NCI-H345 treated with DMSO at 0.1 percent for 48 hours (cell line): ENCODE measurements around the gene POP4.

Experiments used
- DNase-seq: peaks from one replicate; lab custom pipeline; 2025; ENCODE audit not compliant: unreplicated experiment; lab: John Stamatoyannopoulos, UW

Gene POP4

GRCh38 chr19:29629836-29630534 is 23.9 kb downstream of the POP4 start:
- DNase-seq, result no peak

GRCh38 chr19:29630655-29631054 is 24.6 kb downstream of the POP4 start:
- no peak for DNase-seq

DNA sequence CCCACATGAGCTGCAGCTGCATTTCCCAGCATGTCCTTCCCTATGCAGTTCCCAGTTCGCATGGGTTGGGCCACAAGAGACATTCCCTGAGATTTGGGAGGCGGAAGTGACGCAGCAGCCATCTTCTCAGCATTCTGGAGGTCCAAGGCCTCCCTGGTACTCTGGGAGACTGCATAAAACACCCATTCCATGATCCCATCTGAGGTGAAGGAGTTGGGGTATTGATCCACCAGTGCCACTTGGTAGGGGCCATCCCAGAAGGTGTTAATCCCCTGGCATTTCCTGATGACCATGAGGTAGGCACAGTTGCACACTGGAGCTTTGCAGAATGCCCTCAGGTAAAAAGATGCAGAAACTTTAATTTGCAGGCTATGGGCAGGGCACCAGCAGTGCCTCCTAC is 25.4 kb downstream of the POP4 start:
- DNase-seq, result no peak

DNA sequence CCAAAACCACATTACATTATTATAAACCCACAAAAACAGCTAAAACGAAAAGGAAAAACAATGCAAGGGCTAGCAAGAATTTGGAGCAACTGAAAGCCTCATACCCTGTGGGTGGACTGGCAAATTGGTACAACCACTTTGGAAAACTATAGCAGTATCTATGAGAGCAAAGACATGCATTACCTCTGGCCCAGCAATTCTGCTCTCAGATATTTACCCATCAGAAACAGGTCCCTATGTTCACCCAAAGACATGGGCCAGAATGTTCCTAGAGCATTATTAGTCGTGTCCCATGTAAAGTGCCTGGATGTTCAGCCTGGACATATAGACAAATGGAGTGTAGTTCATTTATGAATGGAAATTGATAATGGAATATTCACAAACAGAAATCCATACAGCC is 27.9 kb downstream of the POP4 start:
- DNase-seq, result no peak

GRCh38 chr19:29634423-29635130 is 28.5 kb downstream of the POP4 start:
- no peak for DNase-seq

- no peak for DNase-seq
Measured at GRCh38 chr19:29635963-29636362, 29.9 kb downstream of the POP4 start.

GRCh38 chr19:29636553-29637360 is 30.7 kb downstream of the POP4 start:
- DNase-seq, result no peak

GRCh38 chr19:29639086-29639485 is 33.0 kb downstream of the POP4 start:
- no peak for DNase-seq

- no peak for DNase-seq
Measured at GRCh38 chr19:29640231-29640630, 34.1 kb downstream of the POP4 start.

DNA sequence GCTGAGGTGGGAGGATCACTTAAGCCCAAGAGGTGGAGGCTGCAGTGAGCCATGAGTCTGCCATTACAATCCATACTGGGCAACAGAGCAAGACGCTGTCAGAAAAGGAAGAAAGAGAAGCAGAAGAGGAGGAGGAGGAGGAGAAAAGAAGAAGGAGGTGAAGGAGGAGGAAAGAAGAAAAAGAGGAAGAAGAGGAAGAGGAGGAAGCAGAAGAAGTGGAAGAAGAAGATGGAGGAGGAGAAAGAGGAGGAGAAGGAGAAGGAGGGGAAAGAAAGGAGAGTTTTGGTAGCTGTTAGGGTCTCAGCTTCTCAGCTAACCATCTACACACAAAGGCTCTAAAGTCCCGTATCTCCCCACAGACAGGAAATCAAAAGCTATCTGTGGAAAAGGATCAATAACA is 35.5 kb downstream of the POP4 start:
- no peak for DNase-seq

GRCh38 chr19:29643361-29643935 is 37.4 kb downstream of the POP4 start:
- no peak for DNase-seq

GRCh38 chr19:29644210-29644609 is 38.1 kb downstream of the POP4 start:
- no peak for DNase-seq

DNA sequence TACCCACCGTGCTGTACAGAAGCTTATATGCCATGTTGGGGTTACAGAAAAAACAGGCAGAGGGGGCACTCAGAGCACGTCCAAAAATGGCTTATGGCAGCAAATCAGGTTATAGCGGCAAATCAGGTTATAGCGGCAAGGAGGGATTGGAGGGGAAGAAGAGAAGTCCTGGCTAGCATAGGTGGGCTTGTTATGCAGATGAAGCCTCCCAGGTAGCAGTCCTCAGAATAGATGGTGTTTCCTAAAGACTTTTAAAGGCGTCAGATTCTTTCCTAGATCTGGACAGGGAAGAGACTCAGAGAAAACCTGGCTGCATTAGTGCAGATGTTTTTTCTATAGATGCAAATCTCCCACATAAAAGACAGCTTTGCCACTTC is 39.4 kb downstream of the POP4 start:
- no peak for DNase-seq

- DNase-seq, result no peak
Measured at GRCh38 chr19:29645911-29646310, 39.8 kb downstream of the POP4 start.

- DNase-seq, result no peak
Measured at GRCh38 chr19:29650772-29651387, 44.8 kb downstream of the POP4 start.

GRCh38 chr19:29651622-29652394 is 45.7 kb downstream of the POP4 start:
- DNase-seq, result no peak

DNA sequence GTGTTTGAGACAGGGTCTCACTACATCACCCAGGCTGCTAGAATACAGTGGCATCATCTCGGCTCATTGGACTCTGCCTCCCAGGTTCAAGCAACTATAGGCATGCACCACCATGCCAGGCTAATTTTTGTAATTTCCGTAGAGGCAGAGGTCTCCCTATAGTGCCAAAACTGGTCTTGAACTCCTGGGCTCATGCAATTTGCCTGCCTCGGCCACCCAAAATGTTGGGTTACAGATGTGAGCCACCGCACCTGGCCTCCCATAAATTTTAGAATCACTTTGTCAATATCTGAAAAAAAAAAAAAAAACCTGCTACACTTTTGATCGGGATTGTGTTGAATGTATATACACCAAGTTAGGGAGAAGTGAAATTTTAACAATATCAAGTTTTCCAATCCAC is 47.3 kb downstream of the POP4 start:
- DNase-seq, result no peak

DNA sequence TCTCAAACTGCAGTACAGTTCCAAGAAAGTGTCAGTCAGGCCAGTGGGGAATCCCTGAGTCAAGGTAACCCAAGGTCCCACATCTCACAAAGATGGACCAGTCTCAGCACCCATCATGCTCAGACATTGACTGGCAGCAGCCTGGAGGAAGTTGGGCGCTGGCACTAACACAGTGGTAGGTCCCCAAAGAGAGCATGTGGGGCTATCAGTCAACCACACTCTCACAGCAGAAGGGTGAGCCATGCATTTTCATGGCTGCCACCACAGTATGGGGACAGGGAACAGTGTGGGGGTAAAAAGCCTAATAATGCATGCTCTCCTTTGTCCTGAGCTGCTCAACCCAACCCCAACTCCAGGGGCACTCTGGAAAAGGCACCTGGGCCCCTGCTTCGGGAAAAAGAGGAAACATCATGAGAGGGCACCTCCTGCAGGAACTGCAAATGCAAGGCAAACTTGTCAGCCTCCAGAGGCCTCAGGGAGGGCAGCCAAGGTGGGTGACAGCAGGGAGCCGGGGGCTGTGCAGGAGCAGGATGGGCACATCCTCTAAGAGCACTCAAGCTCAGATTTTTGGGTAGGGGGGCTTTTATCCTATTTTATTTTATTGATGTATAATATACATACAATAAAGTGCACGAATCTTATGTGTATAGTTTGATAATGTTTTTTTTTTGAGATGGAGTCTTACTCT is 49.7 kb downstream of the POP4 start:
- DNase-seq, result no peak

DNA sequence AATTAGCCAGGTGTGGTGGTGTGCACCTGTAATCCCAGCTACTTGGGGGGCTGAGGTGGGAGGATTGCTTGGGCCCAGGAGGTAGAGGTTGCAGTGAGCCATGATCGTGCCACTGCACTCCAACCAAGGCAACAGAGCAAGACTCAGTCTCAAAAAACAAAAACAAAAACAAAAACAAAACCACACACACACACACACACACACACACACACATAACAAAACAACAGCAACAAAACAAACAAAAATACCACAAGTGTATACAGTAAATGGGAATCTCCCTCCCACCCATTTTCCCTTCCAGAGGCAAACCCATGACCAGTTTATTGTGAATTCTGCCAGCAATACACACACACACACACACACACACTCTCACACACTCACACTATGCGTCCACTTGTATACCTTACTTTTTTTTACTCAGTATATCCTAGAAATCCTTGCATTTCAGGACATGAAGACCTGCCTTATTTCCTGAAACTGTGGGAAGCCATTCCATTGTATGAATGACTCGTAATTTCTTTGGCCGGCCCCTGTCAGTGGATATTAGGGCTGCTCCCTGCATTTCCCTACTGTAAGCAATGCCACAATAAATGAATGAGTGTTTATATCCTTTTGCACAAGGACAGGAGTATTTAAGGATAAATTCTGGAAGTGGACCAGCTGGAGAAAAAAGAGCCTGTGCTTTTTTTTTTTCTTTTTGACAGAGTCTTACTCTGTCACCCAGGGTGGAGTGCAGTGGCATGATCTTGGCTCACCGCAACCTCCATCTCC is 52.3 kb downstream of the POP4 start:
- DNase-seq, result no peak
